H1 (cell line): Measurements from ENCODE around the gene ITFG2. TPM values are rescaled to one million over a fixed set of nuclear protein-coding genes. Genes with fewer than 3 reads are reported as not detected.
A peak's percentile ranks its signal among the peaks of the same experiment; 100 is the strongest.

Experiments used
- CTCF ChIA-PET: fragments of 300-600 bp; sonication (Branson Sonifier 250); formaldehyde crosslinking; loops from one replicate; lab custom pipeline; 2021; ENCODE audit not compliant: partially characterized antibody; lab: Charles Lee
- POLR2A ChIA-PET: fragments of 300-600 bp; sonication (Branson Sonifier 250); formaldehyde crosslinking; loops from one replicate; lab custom pipeline; 2021; ENCODE audit warnings: inconsistent platforms; ENCODE audit not compliant: partially characterized antibody; lab: Charles Lee
- DNase-seq, 2 experiments: peaks; one replicate each; pipeline versions ENCODE4 v3.0.0 to v3.0.0-alpha.2; 2010 to 2022; ENCODE audit warnings: low spot score in 2 of 2, low read depth in 1 of 2, mixed read lengths in 1 of 2
- FAIRE-seq: peaks from 2 replicates; lab custom pipeline; 2011; peaks lifted over from hg19 to GRCh38; lab: Jason Lieb, UNC
- H2AFZ ChIP-seq: 2 replicates; pipeline ENCODE4 v1.8.1; 2012; ENCODE audit warnings: low read length, inconsistent platforms
- H2AK5ac ChIP-seq: 2 replicates; pipeline ENCODE4 v1.6.1; 2013; ENCODE audit warnings: low read depth, low read length
- H2BK120ac ChIP-seq: replicated peaks from 2 replicates; pipeline ENCODE3; 2013; ENCODE audit warnings: low read depth, low read length, inconsistent platforms
- H2BK12ac ChIP-seq: 2 replicates; pipeline ENCODE4 v1.6.1; 2013; ENCODE audit warnings: low read depth, low read length
- H2BK15ac ChIP-seq: 2 replicates; pipeline ENCODE4 v1.6.1; 2013; ENCODE audit warnings: low read length
- H2BK20ac ChIP-seq: 2 replicates; pipeline ENCODE4 v1.6.1; 2013; ENCODE audit warnings: low read length
- H2BK5ac ChIP-seq: 2 replicates; pipeline ENCODE4 v1.6.1; 2013; ENCODE audit warnings: low read depth, low read length
- H3K14ac ChIP-seq: 2 replicates; pipeline ENCODE4 v1.6.1; 2013; ENCODE audit warnings: inconsistent platforms; ENCODE audit not compliant: insufficient read length
- H3K18ac ChIP-seq: 2 replicates; pipeline ENCODE4 v1.6.1; 2013; ENCODE audit warnings: low read length; ENCODE audit errors: extremely low read depth
- H3K23ac ChIP-seq: 2 replicates; pipeline ENCODE4 v1.6.1; 2013; ENCODE audit warnings: inconsistent platforms; ENCODE audit not compliant: insufficient read length
- H3K23me2 ChIP-seq: 2 replicates; pipeline ENCODE4 v1.6.1; 2013; ENCODE audit warnings: low read depth, low read length
- H3K27ac ChIP-seq: 2 replicates; pipeline ENCODE4 v1.6.1; 2011; ENCODE audit warnings: low read depth, low read length, inconsistent platforms
- H3K27me3 ChIP-seq, 4 experiments: replicated peaks in 1 of 4; 1 replicate in 1 of 4; 2 replicates in 3 of 4; pipeline versions ENCODE4 v1.6.1 to v1.8.1; 2011 to 2013; ENCODE audit warnings: low read length in 3 of 4, mild to moderate bottlenecking in 3 of 4, inconsistent platforms in 2 of 4, mixed read lengths in 2 of 4, moderate library complexity in 1 of 4; ENCODE audit not compliant: control insufficient read depth in 3 of 4, insufficient read depth in 3 of 4; ENCODE audit errors: extremely low read depth in 1 of 4
- H3K36me3 ChIP-seq, 4 experiments: 2 replicates each; pipeline versions ENCODE4 v1.6.1 to v1.8.1; 2011 to 2013; ENCODE audit warnings: mild to moderate bottlenecking in 4 of 4, low read length in 3 of 4, moderate library complexity in 2 of 4, control low read depth in 1 of 4, inconsistent platforms in 1 of 4; ENCODE audit not compliant: insufficient read depth in 4 of 4, control insufficient read depth in 2 of 4
- H3K4ac ChIP-seq: replicated peaks from 2 replicates; pipeline ENCODE3; 2013; ENCODE audit warnings: low read length, low read depth, mixed read lengths, inconsistent platforms; ENCODE audit not compliant: insufficient read length
- H3K4me1 ChIP-seq, 4 experiments: replicated peaks in 1 of 4; 1 replicate in 1 of 4; 2 replicates in 3 of 4; pipeline versions ENCODE4 v1.6.1 to v1.8.1; 2011 to 2013; ENCODE audit warnings: low read length in 3 of 4, inconsistent platforms in 2 of 4, mixed read lengths in 1 of 4; ENCODE audit not compliant: insufficient read depth in 4 of 4, control insufficient read depth in 3 of 4
- H3K4me2 ChIP-seq, 2 experiments: 2 replicates each; pipeline versions ENCODE4 v1.6.1 to v1.8.1; 2011 to 2013; ENCODE audit warnings: low read depth in 2 of 2, low read length in 2 of 2, control low read depth in 1 of 2, inconsistent platforms in 1 of 2, mild to moderate bottlenecking in 1 of 2; ENCODE audit not compliant: insufficient read depth in 1 of 2
- H3K4me3 ChIP-seq, 4 experiments: fragments of 200-600, 300-600 bp in 1 of 4; sonication (generic), shearing (Covaris generic), sonication (Bioruptor Twin) in 1 of 4; 2 replicates each; pipeline versions ENCODE4 v1.5.1 to v1.8.1; 2011 to 2016; ENCODE audit warnings: low read length in 4 of 4, low read depth in 3 of 4, control low read depth in 2 of 4, inconsistent platforms in 2 of 4, mild to moderate bottlenecking in 2 of 4, mixed read lengths in 1 of 4, moderate library complexity in 1 of 4; ENCODE audit not compliant: insufficient read depth in 2 of 4; ENCODE audit errors: extremely low read depth in 1 of 4
- H3K56ac ChIP-seq: replicated peaks from 2 replicates; pipeline ENCODE3; 2013; ENCODE audit warnings: low read depth, mild to moderate bottlenecking, mixed read lengths, low read length, inconsistent platforms; ENCODE audit not compliant: insufficient read length
- H3K79me1 ChIP-seq: 2 replicates; pipeline ENCODE4 v1.6.1; 2013; ENCODE audit warnings: low read depth, low read length, control low read depth
- H3K79me2 ChIP-seq, 2 experiments: 2 replicates each; pipeline versions ENCODE4 v1.6.1 to v1.8.1; 2012 to 2013; ENCODE audit warnings: low read length in 2 of 2, mild to moderate bottlenecking in 2 of 2, inconsistent platforms in 1 of 2; ENCODE audit not compliant: insufficient read depth in 2 of 2, control insufficient read depth in 1 of 2
- H3K9ac ChIP-seq, 4 experiments: replicated peaks in 1 of 4; 1 replicate in 1 of 4; 2 replicates in 3 of 4; pipeline versions ENCODE4 v1.6.1 to v1.8.1; 2011 to 2013; ENCODE audit warnings: low read depth in 3 of 4, low read length in 3 of 4, control low read depth in 2 of 4, mild to moderate bottlenecking in 2 of 4, moderate library complexity in 2 of 4, inconsistent platforms in 1 of 4; ENCODE audit errors: extremely low read depth in 1 of 4
- H3K9me3 ChIP-seq, 2 experiments: 2 replicates each; pipeline versions ENCODE4 v1.6.1 to v1.8.1; 2012 to 2013; ENCODE audit warnings: mild to moderate bottlenecking in 2 of 2, moderate library complexity in 2 of 2, control low read depth in 1 of 2, inconsistent platforms in 1 of 2, low read depth in 1 of 2, low read length in 1 of 2, mixed read lengths in 1 of 2; ENCODE audit not compliant: insufficient read depth in 2 of 2
- H4K20me1 ChIP-seq, 2 experiments: replicated peaks in 1 of 2; 2 replicates each; pipeline versions ENCODE3 to v1.8.1; 2011 to 2013; ENCODE audit warnings: inconsistent platforms in 2 of 2, low read length in 2 of 2, mild to moderate bottlenecking in 1 of 2; ENCODE audit not compliant: insufficient read depth in 2 of 2, control insufficient read depth in 1 of 2
- H4K5ac ChIP-seq: 2 replicates; pipeline ENCODE4 v1.6.1; 2013; ENCODE audit warnings: low read length, low read depth, mixed read lengths, inconsistent platforms; ENCODE audit not compliant: insufficient read length
- H4K8ac ChIP-seq: 2 replicates; pipeline ENCODE4 v1.8.0; 2013; ENCODE audit warnings: mild to moderate bottlenecking, moderate library complexity, low read length, inconsistent platforms; ENCODE audit not compliant: insufficient read depth; ENCODE audit errors: extremely low read depth
- H4K91ac ChIP-seq: replicated peaks from 2 replicates; pipeline ENCODE3; 2013; ENCODE audit warnings: low read length, mixed read lengths, inconsistent platforms; ENCODE audit not compliant: insufficient read length
- BRCA1 ChIP-seq: IDR thresholded peaks from 2 replicates; pipeline ENCODE4 v1.6.1; 2012; ENCODE audit warnings: low read depth, low read length, improper control_type of control experiment
- FOSL1 ChIP-seq: IDR thresholded peaks from 2 replicates; pipeline ENCODE4 v1.6.1; 2011; ENCODE audit warnings: mild to moderate bottlenecking, low read depth, low read length, moderate library complexity; ENCODE audit not compliant: insufficient read depth
- GABPA ChIP-seq: IDR thresholded peaks from 2 replicates; pipeline ENCODE4 v1.6.1; 2011; ENCODE audit warnings: mild to moderate bottlenecking, low read length, moderate library complexity, borderline replicate concordance; ENCODE audit not compliant: insufficient read depth
- HDAC2 ChIP-seq, 2 experiments: fragments of 300-600 bp in 1 of 2; sonication (generic) in 1 of 2; IDR thresholded peaks; 2 replicates each; pipeline ENCODE4 v1.6.1; 2011 to 2012; ENCODE audit warnings: low read depth in 2 of 2, low read length in 2 of 2, mild to moderate bottlenecking in 2 of 2, moderate library complexity in 2 of 2, borderline replicate concordance in 1 of 2, inconsistent platforms in 1 of 2
- RBBP5 ChIP-seq: IDR thresholded peaks from 2 replicates; pipeline ENCODE4 v1.7.1; 2012; ENCODE audit warnings: low read depth, mild to moderate bottlenecking, inconsistent platforms, low read length, moderate library complexity, borderline replicate concordance
- SIRT6 ChIP-seq: IDR thresholded peaks from one replicate; pipeline ENCODE4 v1.7.1; 2012; ENCODE audit warnings: low read length, inconsistent platforms
- SRF ChIP-seq: IDR thresholded peaks from 2 replicates; pipeline ENCODE4 v1.6.1; 2011; ENCODE audit warnings: mild to moderate bottlenecking, low read depth, low read length, moderate library complexity
- SUZ12 ChIP-seq: fragments of 200-600 bp; sonication (generic); IDR thresholded peaks from 2 replicates; pipeline ENCODE4 v1.6.1; 2012; ENCODE audit warnings: mild to moderate bottlenecking, inconsistent platforms, low read length, moderate library complexity, mixed read lengths
- TCF12 ChIP-seq: IDR thresholded peaks from 2 replicates; pipeline ENCODE4 v1.6.1; 2011; ENCODE audit warnings: low read depth, mild to moderate bottlenecking, low read length
- whole genome bisulfite sequencing, 2 experiments: shearing (Covaris generic) in 1 of 2; methylation state at CpG; one replicate each; pipeline versions ENCODE4 v1.1.6 to v1.1.7; 2013 to 2015; ENCODE audit warnings: low lambda C conversion rate in 2 of 2, mixed read lengths in 2 of 2, inconsistent platforms in 1 of 2, low coverage in 1 of 2, missing lambda C conversion rate in 1 of 2; ENCODE audit not compliant: insufficient replicate concordance in 2 of 2, insufficient coverage in 1 of 2, insufficient read length in 1 of 2; ENCODE audit errors: extremely low coverage in 1 of 2, missing lambda C conversion rate in 1 of 2; 5-methylcytosine and 5-hydroxymethylcytosine counted together
- polyA plus RNA-seq, 7 experiments: library from polyadenylated mRNA; depleted of rRNA in 3 of 7; stranded (reverse) in 5 of 7; unstranded in 2 of 7; fragments of >200 nt in 5 of 7; fragments of 200-250 nt in 2 of 7; gene quantifications; 1 replicate in 5 of 7; 2 replicates in 1 of 7; 4 replicates in 1 of 7; pipeline versions ENCODE4 v1.2.1 to v1.2.3, GENCODE V29; 2011 to 2013; ENCODE audit warnings: missing spikeins in 2 of 7, mixed read lengths in 2 of 7
- total RNA-seq: library from RNA; stranded (reverse); fragmentation: NEBNext Ultra II Directional; extraction: Animal tissue kit (Norgen Biotek cat#: 25700); gene quantifications from 2 replicates; pipeline ENCODE4 v1.2.1, GENCODE V29; 2021

ITFG2 gene
- total and polyA plus RNA-seq, 2 of the 8 experiments (the other 6 are each of a cell fraction or from before 2014, with no cell fraction given): 15.0 to 22.9 TPM

- Histone ChIP-seq H3K79me1 (no peaks in the 10 kb centered on the region), H4K91ac (no peak overlapping the region), H3K27me3 (no peaks in the 10 kb centered on the region), H2BK12ac (no peak overlapping the region), H2BK15ac (no peak overlapping the region), H3K23ac (no peak overlapping the region), H3K4ac (no peak overlapping the region), H3K4me2 (no peak overlapping the region), H3K56ac (no peak overlapping the region), H2BK5ac (no peak overlapping the region), H3K23me2 (no peaks in the 10 kb centered on the region), H2BK20ac (peak overlapping the region; percentile 48; the same call in 1 of the 2 replicates), H4K8ac (no peak overlapping the region; the same call in 1 of the 2 replicates), H2AK5ac (no peak overlapping the region), H2AFZ (no peak overlapping the region), H4K20me1 (peaks cover 0 to 2% of the 10 kb centered on the region in 2 experiments), H3K9ac (no peak overlapping the region), H3K14ac (no peak overlapping the region), H2BK120ac (no peak overlapping the region), H3K9me3 (no peaks in the 10 kb centered on the region), H4K5ac (no peak overlapping the region), H3K27ac (no peak overlapping the region), H3K36me3 (peaks cover 12 to 33% (median 22%) of the 10 kb centered on the region in 4 experiments; a peak in 6 of 8 replicates), H3K4me1 (peaks cover 3 to 15% (median 8%) of the 10 kb centered on the region in 4 experiments; a peak in 6 of 7 replicates), H3K79me2 (no peaks in the 10 kb centered on the region), H3K4me3 (no peak overlapping the region), H3K18ac (no peak overlapping the region; the same call in 1 of the 2 replicates)
- POLR2A ChIA-PET: interaction anchor here (0.6 to 8.7 kb wide), 6 partner anchors 7 to 32 kb away, joined by 3 to 58 read pairs (median 4); partner anchors contain the start of genes FKBP4, ITFG2 and NRIP2
- no peak for FAIRE-seq
- WGBS, 2 experiments: 83% methylated on average over 13 of the region's 14 CpGs; no CpG with 5 or more reads in 1 of the 2 experiments
- no peak for TF ChIP-seq SRF
- TF ChIP-seq BRCA1: no peak
- no peak for TF ChIP-seq SIRT6
- no peak for TF ChIP-seq SUZ12
- TF ChIP-seq GABPA: no peak
- no peak for TF ChIP-seq FOSL1
- no peak for TF ChIP-seq RBBP5
- no peak for TF ChIP-seq HDAC2 (IDR thresholded peaks at IDR 0.05; ENCODE audit: borderline replicate concordance in 1 of 2, low read depth in 2 of 2, low read length in 2 of 2)
- no peak for TF ChIP-seq TCF12
- CTCF ChIA-PET: interaction anchor here (0.6 to 1.4 kb wide), 7 partner anchors 7 to 208 kb away, joined by 3 to 7 read pairs (median 4); no protein-coding TSS in a partner anchor
- no peak for DNase-seq
Measured at GRCh38 chr12:2826721-2827515, 14.4 kb downstream of the ITFG2 start.
